IMR-90 (cell line): ENCODE results near the gene FOXC1. TPM values are rescaled to one million over a fixed set of nuclear protein-coding genes. Genes with fewer than 3 reads are reported as not detected.

ENCODE experiments used
- ATAC-seq: fragments of 200-7000 bp; cut with Tn5 transposase; 2 replicates; pipeline ENCODE4 v1.9.1; 2020; ENCODE audit warnings: low read depth, mild to moderate bottlenecking, moderate library complexity
- BruUV-seq: library from RNA; stranded (reverse); fragments of 400-500 nt; replicated peaks from 2 replicates; lab custom pipeline; 2021; lab: Mats Ljungman, UMichigan
- CTCF ChIA-PET: fragments of 300-600 bp; formaldehyde crosslinking; extraction: SDS; loops from one replicate; lab custom pipeline; 2021; ENCODE audit warnings: antibody characterized with exemption; lab: Yijun Ruan, JAX
- POLR2A ChIA-PET: fragments of 300-600 bp; sonication (Branson Sonifier 250); formaldehyde crosslinking; loops from one replicate; lab custom pipeline; 2022; ENCODE audit warnings: antibody characterized with exemption; ENCODE audit not compliant: unreplicated experiment; lab: Charles Lee
- DNase-seq: peaks from one replicate; pipeline ENCODE4 v3.0.0; 2013
- H2AFZ ChIP-seq: replicated peaks from 2 replicates; pipeline ENCODE3; 2013; ENCODE audit warnings: low read length, mild to moderate bottlenecking; ENCODE audit not compliant: poor library complexity
- H2AK5ac ChIP-seq: 2 replicates; pipeline ENCODE4 v1.6.1; 2013; ENCODE audit warnings: low read depth, low read length, inconsistent platforms
- H2AK9ac ChIP-seq: replicated peaks from 2 replicates; pipeline ENCODE3; 2013; ENCODE audit warnings: mild to moderate bottlenecking, low read depth, low read length, moderate library complexity; ENCODE audit not compliant: poor library complexity
- H2BK120ac ChIP-seq: 2 replicates; pipeline ENCODE4 v1.6.1; 2013; ENCODE audit warnings: low read depth, low read length, inconsistent platforms
- H2BK15ac ChIP-seq: 3 replicates; pipeline ENCODE4 v1.6.1; 2013; ENCODE audit warnings: low read depth, low read length, inconsistent platforms
- H2BK20ac ChIP-seq: 2 replicates; pipeline ENCODE4 v1.6.1; 2013; ENCODE audit warnings: low read depth, mild to moderate bottlenecking, inconsistent platforms, low read length, moderate library complexity
- H2BK5ac ChIP-seq: 2 replicates; pipeline ENCODE4 v1.6.1; 2013; ENCODE audit warnings: mild to moderate bottlenecking, low read depth, low read length, inconsistent platforms; ENCODE audit not compliant: poor library complexity, severe bottlenecking
- H3K14ac ChIP-seq: replicated peaks from 2 replicates; pipeline ENCODE4 v1.6.1; 2013; ENCODE audit warnings: low read depth, low read length, inconsistent platforms
- H3K18ac ChIP-seq: 2 replicates; pipeline ENCODE4 v1.6.1; 2013; ENCODE audit warnings: low read depth, low read length, control low read depth
- H3K23ac ChIP-seq: 2 replicates; pipeline ENCODE4 v1.6.1; 2013; ENCODE audit warnings: low read depth, low read length, inconsistent platforms
- H3K27ac ChIP-seq: 2 replicates; pipeline ENCODE4 v1.5.1; 2013; ENCODE audit warnings: mild to moderate bottlenecking, control low read depth, low read length; ENCODE audit not compliant: insufficient read depth
- H3K27me3 ChIP-seq: 2 replicates; pipeline ENCODE4 v1.6.1; 2013; ENCODE audit warnings: low read length; ENCODE audit not compliant: control insufficient read depth, insufficient read depth
- H3K36me3 ChIP-seq: 2 replicates; pipeline ENCODE4 v1.6.1; 2013; ENCODE audit warnings: low read length, mixed read lengths; ENCODE audit not compliant: control insufficient read depth, insufficient read depth
- H3K4ac ChIP-seq: 2 replicates; pipeline ENCODE4 v1.6.1; 2013; ENCODE audit warnings: low read depth, low read length, inconsistent platforms
- H3K4me1 ChIP-seq: 2 replicates; pipeline ENCODE4 v1.6.1; 2013; ENCODE audit warnings: low read length, mixed read lengths; ENCODE audit not compliant: control insufficient read depth, insufficient read depth
- H3K4me2 ChIP-seq: 2 replicates; pipeline ENCODE4 v1.6.1; 2013; ENCODE audit warnings: low read depth, mild to moderate bottlenecking, control low read depth, low read length, moderate library complexity
- H3K4me3 ChIP-seq: 2 replicates; pipeline ENCODE4 v1.5.1; 2013; ENCODE audit warnings: low read depth, mild to moderate bottlenecking, control low read depth, low read length, moderate library complexity; ENCODE audit not compliant: insufficient read depth
- H3K56ac ChIP-seq: 2 replicates; pipeline ENCODE4 v1.6.1; 2013; ENCODE audit warnings: low read length, inconsistent platforms; ENCODE audit not compliant: insufficient read depth; ENCODE audit errors: extremely low read depth
- H3K79me1 ChIP-seq, 2 experiments: 2 replicates each; pipeline ENCODE4 v1.6.1; 2013; ENCODE audit warnings: low read length in 2 of 2, inconsistent platforms in 1 of 2, low read depth in 1 of 2
- H3K9ac ChIP-seq: 2 replicates; pipeline ENCODE4 v1.6.1; 2013; ENCODE audit warnings: low read depth, low read length, control low read depth
- H3K9me1 ChIP-seq: 2 replicates; pipeline ENCODE4 v1.6.1; 2013; ENCODE audit warnings: low read length, inconsistent platforms; ENCODE audit not compliant: insufficient read depth
- H3K9me3 ChIP-seq: 2 replicates; pipeline ENCODE4 v1.6.1; 2013; ENCODE audit warnings: low read length; ENCODE audit not compliant: control insufficient read depth, insufficient read depth
- H4K20me1 ChIP-seq: 2 replicates; pipeline ENCODE4 v1.6.1; 2013; ENCODE audit warnings: low read length, inconsistent platforms; ENCODE audit not compliant: insufficient read depth
- H4K5ac ChIP-seq: 2 replicates; pipeline ENCODE4 v1.6.1; 2013; ENCODE audit warnings: mild to moderate bottlenecking, low read depth, low read length, control low read depth
- H4K8ac ChIP-seq, 2 experiments: 2 replicates each; pipeline ENCODE4 v1.6.1; 2013; ENCODE audit warnings: low read depth in 2 of 2, low read length in 2 of 2, control low read depth in 1 of 2, inconsistent platforms in 1 of 2
- H4K91ac ChIP-seq: 2 replicates; pipeline ENCODE4 v1.6.1; 2013; ENCODE audit warnings: low read depth, low read length, inconsistent platforms; ENCODE audit not compliant: insufficient read depth
- BHLHE40 ChIP-seq: fragments of 150-350 bp; IDR thresholded peaks from 2 replicates; pipeline ENCODE4 v1.6.1; 2016; ENCODE audit warnings: mild to moderate bottlenecking, low read depth, low read length
- CEBPB ChIP-seq: IDR thresholded peaks from 2 replicates; pipeline ENCODE4 v1.6.1; 2012; ENCODE audit warnings: low read depth, low read length, improper control_type of control experiment
- NFE2L2 ChIP-seq: fragments of 150-350 bp; IDR thresholded peaks from 2 replicates; pipeline ENCODE4 v1.6.1; 2016; ENCODE audit warnings: low read depth, mild to moderate bottlenecking, low read length
- POLR2A ChIP-seq: IDR thresholded peaks from 2 replicates; pipeline ENCODE4 v1.6.1; 2012; ENCODE audit warnings: mild to moderate bottlenecking, low read depth, low read length
- SMC3 ChIP-seq: fragments of 150-350 bp; IDR thresholded peaks from 2 replicates; pipeline ENCODE4 v1.6.1; 2016; ENCODE audit warnings: low read depth, mild to moderate bottlenecking, antibody characterized with exemption, low read length, moderate library complexity
- WGBS, 2 experiments: methylation state at CpG; one replicate each; pipeline versions ENCODE4 v1.1.5 to v1.1.7; 2013; ENCODE audit warnings: missing lambda C conversion rate in 2 of 2; ENCODE audit not compliant: insufficient read length in 1 of 2; ENCODE audit errors: extremely low coverage in 2 of 2; 5-methylcytosine and 5-hydroxymethylcytosine counted together
- dilution Hi-C: fragments of 300-500 bp; cut with HindIII; formaldehyde crosslinking; loops from one replicate; pipeline ENCODE4 v1.14.3; 2018; ENCODE audit warnings: low sequenced_read_pairs; ENCODE audit not compliant: unreplicated experiment
- in situ Hi-C: fragments of 300-500 bp; cut with MboI; formaldehyde crosslinking; loops from 3 replicates; pipeline ENCODE4 v1.14.3; 2019; ENCODE audit warnings: low sequenced_read_pairs, inconsistent platforms, mixed read lengths
- intact Hi-C: fragments of 100-400 bp; cut with micrococcal nuclease; formaldehyde crosslinking; loops from 2 replicates; pipeline ENCODE4 v1.10.0; 2022
- polyA plus RNA-seq, 3 experiments: library from polyadenylated mRNA; depleted of rRNA; stranded (reverse); fragments of >200 nt; gene quantifications; 2 replicates each; pipeline ENCODE4 v1.2.3, GENCODE V29; 2012; ENCODE audit warnings: low replicate concordance in 1 of 3
- total RNA-seq: library from RNA; depleted of rRNA; stranded (reverse); fragments of >200 nt; gene quantifications from 2 replicates; pipeline ENCODE4 v1.2.3, GENCODE V29; 2012

Gene FOXC1
- total and polyA plus RNA-seq, 2 of the 4 experiments (the other 2 are of a cell fraction), result 1.3 to 4.0 TPM

DNA sequence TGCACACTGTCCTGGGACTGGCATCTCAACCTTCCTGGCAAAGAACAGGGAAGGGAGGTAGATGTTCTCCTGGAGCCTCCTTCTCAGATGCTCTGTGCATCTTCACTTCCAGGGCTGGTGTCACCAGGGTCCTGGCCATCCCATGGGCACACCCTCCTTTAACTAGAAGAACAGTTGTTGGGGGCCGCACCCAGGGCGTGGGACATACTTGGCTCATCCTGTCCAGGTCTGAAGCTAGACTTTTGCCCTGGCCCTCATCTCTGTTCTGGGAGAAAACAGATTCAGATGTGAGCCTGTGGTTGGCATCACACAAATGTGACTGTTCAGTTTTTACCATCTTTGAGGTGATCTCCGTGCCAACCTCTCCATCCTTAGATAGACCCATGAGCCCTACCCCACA is 41.6 kb downstream of the FOXC1 start:
- Histone ChIP-seq H3K9me1 (peaks cover 8% of the 10 kb centered on the region; the same call in 1 of the 2 replicates), H3K4me3 (no peak overlapping the region), H2AFZ (no peak overlapping the region), H3K23ac (no peak overlapping the region), H3K4ac (no peak overlapping the region), H3K79me1 (no peaks in the 10 kb centered on the region), H3K56ac (no peak overlapping the region), H3K4me1 (no peaks in the 10 kb centered on the region), H3K27me3 (no peaks in the 10 kb centered on the region), H2BK5ac (no peak overlapping the region), H4K20me1 (no peaks in the 10 kb centered on the region), H3K4me2 (no peak overlapping the region), H2BK20ac (no peak overlapping the region), H3K27ac (no peak overlapping the region), H3K9me3 (no peaks in the 10 kb centered on the region; the same call in 1 of the 2 replicates), H3K9ac (no peak overlapping the region), H2AK9ac (no peak overlapping the region), H2BK15ac (no peak overlapping the region), H3K14ac (no peak overlapping the region), H2AK5ac (no peak overlapping the region), H4K5ac (no peak overlapping the region), H2BK120ac (no peak overlapping the region), H4K91ac (no peak overlapping the region), H3K36me3 (no peaks in the 10 kb centered on the region), H4K8ac (no peak overlapping the region), H3K18ac (no peak overlapping the region)
- ChIA-PET CTCF (interaction anchor here (1.2 kb wide), 1 partner anchor 17 kb away, joined by 3 read pairs; no protein-coding TSS in a partner anchor), POLR2A (no interaction called here)
- in situ Hi-C loops, result no loop called here
- no TSS peak for BruUV-seq
- dilution Hi-C loops, result no loop called here
- DNase-seq (no peak), ATAC-seq (no peak)
- WGBS, 2 experiments, result 100% methylated on average over 2 of the region's 3 CpGs; no CpG with 5 or more reads in 1 of the 2 experiments
- no peak for TF ChIP-seq NFE2L2
- no peak for TF ChIP-seq POLR2A
- no peak for TF ChIP-seq CEBPB
- no peak for TF ChIP-seq BHLHE40
- no peak for TF ChIP-seq SMC3
- intact Hi-C loops, result no loop called here
